SW 1271 (cell line): ENCODE measurements around the gene CSN1S1.

Experiments used
- DNase-seq, 2 experiments: peaks; one replicate each; lab custom pipeline; 2025; lab: John Stamatoyannopoulos, UW

Gene CSN1S1

DNA sequence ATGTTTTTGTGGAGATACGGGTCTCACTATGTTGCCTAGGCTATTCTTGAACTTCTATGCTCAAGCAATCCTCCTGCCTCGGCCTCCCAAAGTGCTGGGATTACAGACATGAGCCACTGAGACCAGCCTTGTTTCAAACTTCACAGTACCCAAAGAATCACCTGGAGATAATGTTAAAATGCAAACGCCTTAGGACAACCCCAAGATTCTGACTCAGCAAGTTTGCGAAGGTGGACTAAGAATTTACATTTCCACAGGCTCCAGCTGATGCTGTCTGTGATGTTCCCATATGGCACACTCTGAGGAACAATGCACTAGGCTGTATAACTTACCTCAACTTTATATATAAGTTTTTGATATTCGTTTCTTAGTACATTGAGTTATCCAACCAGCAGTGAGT lies 63.9 kb downstream of the CSN1S1 start:
- no peak for DNase-seq

GRCh38 chr4:69995526-69996016 lies 64.7 kb downstream of the CSN1S1 start, which contains the start of gene STATH:
STATH (plus strand) TSS chr4:69995966; CDS start chr4:69998438, 2,472 bp downstream.
- no peak for DNase-seq
